K562 (cell line): ENCODE measurements around the gene PAAF1. TPM values are rescaled to one million over a fixed set of nuclear protein-coding genes. Genes with fewer than 3 reads are reported as not detected.

Experiments used
- CAMTA2 ChIP-seq: fragments of 250-450 bp; sonication (Bioruptor Pico); conservative IDR thresholded peaks from 2 replicates; pipeline ENCODE4 v1.5.1; 2022
- FOXJ3 ChIP-seq: sonication (generic); formaldehyde crosslinking; IDR thresholded peaks from 2 replicates; pipeline ENCODE4 v1.4.0; 2020; ENCODE audit warnings: mild to moderate bottlenecking, missing genetic modification reagents
- FOXP1 ChIP-seq: sonication (generic); formaldehyde crosslinking; IDR thresholded peaks from 2 replicates; pipeline ENCODE4 v1.8.0; 2022; ENCODE audit warnings: mild to moderate bottlenecking, missing genetic modification reagents
- HNRNPUL1 ChIP-seq: fragments of 200-400 bp; formaldehyde crosslinking; IDR thresholded peaks from 2 replicates; pipeline ENCODE4 v1.6.1; 2017; ENCODE audit warnings: low read length
- ILF3 ChIP-seq: fragments of 450-650 bp; IDR thresholded peaks from 2 replicates; pipeline ENCODE4 v1.6.1; 2018; ENCODE audit warnings: antibody characterized with exemption, mild to moderate bottlenecking, moderate library complexity, borderline replicate concordance
- PHF20 ChIP-seq: fragments of 450-650 bp; IDR thresholded peaks from 2 replicates; pipeline ENCODE4 v1.6.1; 2018; ENCODE audit not compliant: partially characterized antibody
- TAF7 ChIP-seq: fragments of 450-650 bp; IDR thresholded peaks from 2 replicates; pipeline ENCODE4 v1.6.1; 2016; ENCODE audit warnings: missing genetic modification characterization, missing compliant biosample characterization
- ZNF133 ChIP-seq: fragments of 250-450 bp; sonication (Bioruptor Pico); IDR thresholded peaks from 2 replicates; pipeline ENCODE4 v1.4.0; 2020; ENCODE audit warnings: mild to moderate bottlenecking
- ZNF253 ChIP-seq: fragments of 250-450 bp; sonication (Bioruptor Pico); conservative IDR thresholded peaks from 2 replicates; pipeline ENCODE4 v1.6.1; 2021; ENCODE audit warnings: mild to moderate bottlenecking
- ZNF551 ChIP-seq: fragments of 250-450 bp; sonication (Bioruptor Pico); IDR thresholded peaks from 2 replicates; pipeline ENCODE4 v1.5.0; 2021; ENCODE audit warnings: mild to moderate bottlenecking, moderate library complexity
- polyA plus RNA-seq, 8 experiments: library from polyadenylated mRNA; depleted of rRNA in 4 of 8; stranded (reverse) in 5 of 8; unstranded in 3 of 8; fragments of >200 nt; fragmentation: Nextera tagmentation in 2 of 8; fragmentation: Illumina TruSeq in 1 of 8; extraction: Ambion mirVana in 2 of 8; extraction: Trizol in 1 of 8; gene quantifications; 2 replicates each; pipeline versions ENCODE4 v1.2.1 to v1.2.3, GENCODE V29; 2011 to 2014; ENCODE audit warnings: inconsistent platforms in 1 of 8, missing spikeins in 1 of 8
- total RNA-seq, 7 experiments: library from RNA; depleted of rRNA in 6 of 7; stranded (reverse); fragments of >200 nt in 6 of 7; fragmentation: Illumina TruSeq in 2 of 7; extraction: Trizol in 2 of 7; gene quantifications; 2 replicates each; pipeline versions ENCODE4 v1.2.1 to v1.2.3, GENCODE V29; 2011 to 2021; ENCODE audit warnings: low replicate concordance in 1 of 7
- TF ChIP-seq, protein P1 (sequence below): sonication (generic); formaldehyde crosslinking; IDR thresholded peaks from 2 replicates; pipeline ENCODE4 v1.4.0; 2020; ENCODE audit warnings: mild to moderate bottlenecking, missing genetic modification reagents
- TF ChIP-seq, protein P2 (sequence below): sonication (generic); formaldehyde crosslinking; IDR thresholded peaks from 2 replicates; pipeline ENCODE4 v1.8.0; 2022; ENCODE audit warnings: mild to moderate bottlenecking, missing genetic modification reagents
- TF ChIP-seq, protein P3 (sequence below): sonication (generic); formaldehyde crosslinking; IDR thresholded peaks from 2 replicates; pipeline ENCODE4 v1.8.0; 2022; ENCODE audit warnings: missing genetic modification reagents, mild to moderate bottlenecking, moderate library complexity, borderline replicate concordance
- TF ChIP-seq, protein P4 (sequence below): fragments of 450-650 bp; IDR thresholded peaks from 2 replicates; pipeline ENCODE4 v1.7.1; 2018; ENCODE audit warnings: mild to moderate bottlenecking, low read depth; ENCODE audit not compliant: partially characterized antibody
- TF ChIP-seq, protein P5 (sequence below): fragments of 450-650 bp; IDR thresholded peaks from 2 replicates; pipeline ENCODE4 v1.6.1; 2016; ENCODE audit warnings: missing biosample characterization, missing genetic modification characterization
- TF ChIP-seq, protein P6 (sequence below): fragments of 250-450 bp; sonication (Bioruptor Pico); IDR thresholded peaks from 2 replicates; pipeline ENCODE4 v1.4.0; 2020; ENCODE audit warnings: mild to moderate bottlenecking

Gene PAAF1
- total and polyA plus RNA-seq, 9 of the 15 experiments (the other 6 are each of a cell fraction or from before 2014, with no cell fraction given) = 13.5 to 78.6 (median 23.3) TPM

DNA sequence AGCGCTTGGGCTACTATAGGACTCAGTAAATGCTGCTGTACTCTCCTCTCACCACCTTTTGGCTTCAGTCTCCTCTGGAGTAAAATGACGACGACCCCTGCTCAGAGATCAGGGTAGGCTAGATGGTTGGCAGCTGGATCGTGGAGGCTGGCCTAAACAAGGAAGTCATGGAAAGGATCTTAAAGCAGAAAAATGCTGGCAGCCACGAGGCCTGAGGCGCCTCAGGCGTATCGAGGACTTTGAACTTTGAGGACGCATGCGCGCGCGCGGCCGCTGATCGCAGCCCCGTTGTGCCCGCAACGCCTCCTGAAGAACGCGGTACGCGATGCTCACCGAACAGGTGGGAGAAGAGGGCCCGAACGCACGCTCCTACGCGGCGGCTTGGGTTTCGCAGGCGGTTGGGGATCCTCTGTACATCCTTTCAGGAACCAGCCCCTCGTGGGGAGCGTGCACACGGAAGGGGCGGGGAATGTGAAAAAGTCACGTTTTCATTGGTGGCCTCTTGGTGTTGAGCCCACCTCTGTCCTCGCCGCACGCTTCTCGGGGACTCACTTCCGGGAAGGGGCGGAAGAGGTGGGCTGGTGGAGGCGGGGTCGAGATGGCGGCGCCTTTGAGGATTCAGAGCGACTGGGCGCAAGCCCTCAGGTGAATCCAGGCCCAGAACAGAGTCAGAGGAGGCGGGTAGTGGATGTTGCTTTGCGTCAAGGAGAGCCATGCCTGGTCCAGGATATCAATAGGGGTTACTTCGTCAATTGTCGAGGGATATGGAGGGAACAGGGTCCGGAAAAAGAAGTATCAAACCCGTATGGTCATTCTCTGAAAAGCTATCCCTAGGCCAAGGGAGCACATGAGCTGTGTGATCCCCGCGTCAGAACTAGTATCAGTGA is at the start of gene PAAF1, which contains the start of gene COA4 (continued):
- TF ChIP-seq, protein P1, sequence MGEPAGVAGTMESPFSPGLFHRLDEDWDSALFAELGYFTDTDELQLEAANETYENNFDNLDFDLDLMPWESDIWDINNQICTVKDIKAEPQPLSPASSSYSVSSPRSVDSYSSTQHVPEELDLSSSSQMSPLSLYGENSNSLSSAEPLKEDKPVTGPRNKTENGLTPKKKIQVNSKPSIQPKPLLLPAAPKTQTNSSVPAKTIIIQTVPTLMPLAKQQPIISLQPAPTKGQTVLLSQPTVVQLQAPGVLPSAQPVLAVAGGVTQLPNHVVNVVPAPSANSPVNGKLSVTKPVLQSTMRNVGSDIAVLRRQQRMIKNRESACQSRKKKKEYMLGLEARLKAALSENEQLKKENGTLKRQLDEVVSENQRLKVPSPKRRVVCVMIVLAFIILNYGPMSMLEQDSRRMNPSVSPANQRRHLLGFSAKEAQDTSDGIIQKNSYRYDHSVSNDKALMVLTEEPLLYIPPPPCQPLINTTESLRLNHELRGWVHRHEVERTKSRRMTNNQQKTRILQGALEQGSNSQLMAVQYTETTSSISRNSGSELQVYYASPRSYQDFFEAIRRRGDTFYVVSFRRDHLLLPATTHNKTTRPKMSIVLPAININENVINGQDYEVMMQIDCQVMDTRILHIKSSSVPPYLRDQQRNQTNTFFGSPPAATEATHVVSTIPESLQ (CRISPR knock-in tag) = 0 out of 2 replicates have a peak, but pooled peaks have one; percentile 41
- TF ChIP-seq, protein P2, sequence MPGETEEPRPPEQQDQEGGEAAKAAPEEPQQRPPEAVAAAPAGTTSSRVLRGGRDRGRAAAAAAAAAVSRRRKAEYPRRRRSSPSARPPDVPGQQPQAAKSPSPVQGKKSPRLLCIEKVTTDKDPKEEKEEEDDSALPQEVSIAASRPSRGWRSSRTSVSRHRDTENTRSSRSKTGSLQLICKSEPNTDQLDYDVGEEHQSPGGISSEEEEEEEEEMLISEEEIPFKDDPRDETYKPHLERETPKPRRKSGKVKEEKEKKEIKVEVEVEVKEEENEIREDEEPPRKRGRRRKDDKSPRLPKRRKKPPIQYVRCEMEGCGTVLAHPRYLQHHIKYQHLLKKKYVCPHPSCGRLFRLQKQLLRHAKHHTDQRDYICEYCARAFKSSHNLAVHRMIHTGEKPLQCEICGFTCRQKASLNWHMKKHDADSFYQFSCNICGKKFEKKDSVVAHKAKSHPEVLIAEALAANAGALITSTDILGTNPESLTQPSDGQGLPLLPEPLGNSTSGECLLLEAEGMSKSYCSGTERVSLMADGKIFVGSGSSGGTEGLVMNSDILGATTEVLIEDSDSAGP (CRISPR knock-in tag) = 0 out of 2 replicates have a peak, but pooled peaks have one; percentile 64
- TF ChIP-seq, protein P3, sequence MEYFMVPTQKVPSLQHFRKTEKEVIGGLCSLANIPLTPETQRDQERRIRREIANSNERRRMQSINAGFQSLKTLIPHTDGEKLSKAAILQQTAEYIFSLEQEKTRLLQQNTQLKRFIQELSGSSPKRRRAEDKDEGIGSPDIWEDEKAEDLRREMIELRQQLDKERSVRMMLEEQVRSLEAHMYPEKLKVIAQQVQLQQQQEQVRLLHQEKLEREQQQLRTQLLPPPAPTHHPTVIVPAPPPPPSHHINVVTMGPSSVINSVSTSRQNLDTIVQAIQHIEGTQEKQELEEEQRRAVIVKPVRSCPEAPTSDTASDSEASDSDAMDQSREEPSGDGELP (CRISPR knock-in tag) = peak; percentile 94
- TF ChIP-seq FOXP1 (CRISPR knock-in tag) (peak; percentile 94), CAMTA2 (CRISPR knock-in tag) (no peak), ZNF551 (CRISPR knock-in tag) (no peak), ZNF253 (CRISPR knock-in tag) (no peak), FOXJ3 (CRISPR knock-in tag) (no peak), PHF20 (peak; percentile 77), HNRNPUL1 (no peak), TAF7 (tag) (peak; percentile 59), ILF3 (no peak), ZNF133 (no peak)
- TF ChIP-seq, protein P4, sequence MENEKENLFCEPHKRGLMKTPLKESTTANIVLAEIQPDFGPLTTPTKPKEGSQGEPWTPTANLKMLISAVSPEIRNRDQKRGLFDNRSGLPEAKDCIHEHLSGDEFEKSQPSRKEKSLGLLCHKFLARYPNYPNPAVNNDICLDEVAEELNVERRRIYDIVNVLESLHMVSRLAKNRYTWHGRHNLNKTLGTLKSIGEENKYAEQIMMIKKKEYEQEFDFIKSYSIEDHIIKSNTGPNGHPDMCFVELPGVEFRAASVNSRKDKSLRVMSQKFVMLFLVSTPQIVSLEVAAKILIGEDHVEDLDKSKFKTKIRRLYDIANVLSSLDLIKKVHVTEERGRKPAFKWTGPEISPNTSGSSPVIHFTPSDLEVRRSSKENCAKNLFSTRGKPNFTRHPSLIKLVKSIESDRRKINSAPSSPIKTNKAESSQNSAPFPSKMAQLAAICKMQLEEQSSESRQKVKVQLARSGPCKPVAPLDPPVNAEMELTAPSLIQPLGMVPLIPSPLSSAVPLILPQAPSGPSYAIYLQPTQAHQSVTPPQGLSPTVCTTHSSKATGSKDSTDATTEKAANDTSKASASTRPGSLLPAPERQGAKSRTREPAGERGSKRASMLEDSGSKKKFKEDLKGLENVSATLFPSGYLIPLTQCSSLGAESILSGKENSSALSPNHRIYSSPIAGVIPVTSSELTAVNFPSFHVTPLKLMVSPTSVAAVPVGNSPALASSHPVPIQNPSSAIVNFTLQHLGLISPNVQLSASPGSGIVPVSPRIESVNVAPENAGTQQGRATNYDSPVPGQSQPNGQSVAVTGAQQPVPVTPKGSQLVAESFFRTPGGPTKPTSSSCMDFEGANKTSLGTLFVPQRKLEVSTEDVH = peak; percentile 83
- TF ChIP-seq, protein P5, sequence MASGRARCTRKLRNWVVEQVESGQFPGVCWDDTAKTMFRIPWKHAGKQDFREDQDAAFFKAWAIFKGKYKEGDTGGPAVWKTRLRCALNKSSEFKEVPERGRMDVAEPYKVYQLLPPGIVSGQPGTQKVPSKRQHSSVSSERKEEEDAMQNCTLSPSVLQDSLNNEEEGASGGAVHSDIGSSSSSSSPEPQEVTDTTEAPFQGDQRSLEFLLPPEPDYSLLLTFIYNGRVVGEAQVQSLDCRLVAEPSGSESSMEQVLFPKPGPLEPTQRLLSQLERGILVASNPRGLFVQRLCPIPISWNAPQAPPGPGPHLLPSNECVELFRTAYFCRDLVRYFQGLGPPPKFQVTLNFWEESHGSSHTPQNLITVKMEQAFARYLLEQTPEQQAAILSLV (tag) = no peak
- TF ChIP-seq, protein P6, sequence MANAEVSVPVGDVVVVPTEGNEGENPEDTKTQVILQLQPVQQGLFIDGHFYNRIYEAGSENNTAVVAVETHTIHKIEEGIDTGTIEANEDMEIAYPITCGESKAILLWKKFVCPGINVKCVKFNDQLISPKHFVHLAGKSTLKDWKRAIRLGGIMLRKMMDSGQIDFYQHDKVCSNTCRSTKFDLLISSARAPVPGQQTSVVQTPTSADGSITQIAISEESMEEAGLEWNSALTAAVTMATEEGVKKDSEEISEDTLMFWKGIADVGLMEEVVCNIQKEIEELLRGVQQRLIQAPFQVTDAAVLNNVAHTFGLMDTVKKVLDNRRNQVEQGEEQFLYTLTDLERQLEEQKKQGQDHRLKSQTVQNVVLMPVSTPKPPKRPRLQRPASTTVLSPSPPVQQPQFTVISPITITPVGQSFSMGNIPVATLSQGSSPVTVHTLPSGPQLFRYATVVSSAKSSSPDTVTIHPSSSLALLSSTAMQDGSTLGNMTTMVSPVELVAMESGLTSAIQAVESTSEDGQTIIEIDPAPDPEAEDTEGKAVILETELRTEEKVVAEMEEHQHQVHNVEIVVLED (CRISPR knock-in tag) = peak; percentile 46; the same call in 1 of the 2 replicates
